K562 (cell line): ENCODE results near the gene EDN2. TPM values are rescaled to one million over a fixed set of nuclear protein-coding genes. Genes with fewer than 3 reads are reported as not detected.

Experiments used
- CBX2 ChIP-seq: fragments of 200-600 bp; sonication (generic); IDR thresholded peaks from one replicate; pipeline ENCODE4 v1.6.1; 2012; ENCODE audit warnings: mild to moderate bottlenecking, low read length, inconsistent platforms; ENCODE audit not compliant: insufficient read depth, poor library complexity, severe bottlenecking
- CHD4 ChIP-seq: fragments of 200-600 bp; sonication (generic); IDR thresholded peaks from 3 replicates; pipeline ENCODE4 v1.6.1; 2012; ENCODE audit warnings: low read depth, mild to moderate bottlenecking, mixed read lengths, low read length, inconsistent platforms; ENCODE audit not compliant: insufficient read depth, insufficient replicate concordance, poor library complexity, severe bottlenecking
- CUX1 ChIP-seq: fragments of 200-800 bp; sonication (Bioruptor generic); IDR thresholded peaks from 2 replicates; pipeline ENCODE4 v1.6.1; 2016; ENCODE audit warnings: missing genetic modification characterization, missing compliant biosample characterization
- EZH2 ChIP-seq: IDR thresholded peaks from 2 replicates; pipeline ENCODE4 v1.6.1; 2012; ENCODE audit warnings: low read depth, mild to moderate bottlenecking, inconsistent platforms, low read length, borderline replicate concordance
- MCM2 ChIP-seq: fragments of 450-650 bp; IDR thresholded peaks from 2 replicates; pipeline ENCODE4 v1.6.1; 2017; ENCODE audit warnings: low read depth, mild to moderate bottlenecking
- PHF8 ChIP-seq: fragments of 200-600 bp; sonication (generic); IDR thresholded peaks from 2 replicates; pipeline ENCODE4 v1.6.1; 2012; ENCODE audit warnings: mixed run types, mild to moderate bottlenecking, inconsistent platforms, low read length, moderate library complexity, borderline replicate concordance
- RBM17 ChIP-seq: fragments of 200-400 bp; formaldehyde crosslinking; IDR thresholded peaks from 2 replicates; pipeline ENCODE4 v1.6.1; 2017; ENCODE audit warnings: low read depth, mild to moderate bottlenecking, low read length, borderline replicate concordance
- RERE ChIP-seq: sonication (generic); formaldehyde crosslinking; IDR thresholded peaks from 2 replicates; pipeline ENCODE4 v1.8.0; 2023; ENCODE audit warnings: missing genetic modification reagents, mild to moderate bottlenecking, borderline replicate concordance
- TCF15 ChIP-seq: fragments of 250-450 bp; sonication (Bioruptor Pico); IDR thresholded peaks from 2 replicates; pipeline ENCODE4 v1.8.0; 2022; ENCODE audit warnings: moderate library complexity, mild to moderate bottlenecking, inconsistent platforms
- ZNF586 ChIP-seq: fragments of 450-650 bp; formaldehyde crosslinking; conservative IDR thresholded peaks from 2 replicates; pipeline ENCODE4 v1.4.0; 2020; ENCODE audit warnings: mild to moderate bottlenecking, moderate library complexity
- ZNF644 ChIP-seq: fragments of 200-800 bp; sonication (Bioruptor generic); IDR thresholded peaks from 2 replicates; pipeline ENCODE4 v1.6.1; 2016; ENCODE audit warnings: low read depth, missing genetic modification characterization, missing compliant biosample characterization
- ZSCAN29 ChIP-seq: fragments of 450-650 bp; IDR thresholded peaks from 2 replicates; pipeline ENCODE4 v1.6.1; 2017
- polyA plus RNA-seq, 8 experiments: library from polyadenylated mRNA; depleted of rRNA in 4 of 8; stranded (reverse) in 5 of 8; unstranded in 3 of 8; fragments of >200 nt; fragmentation: Nextera tagmentation in 2 of 8; fragmentation: Illumina TruSeq in 1 of 8; extraction: Ambion mirVana in 2 of 8; extraction: Trizol in 1 of 8; gene quantifications; 2 replicates each; pipeline versions ENCODE4 v1.2.1 to v1.2.3, GENCODE V29; 2011 to 2014; ENCODE audit warnings: inconsistent platforms in 1 of 8, missing spikeins in 1 of 8
- total RNA-seq, 7 experiments: library from RNA; depleted of rRNA in 6 of 7; stranded (reverse); fragments of >200 nt in 6 of 7; fragmentation: Illumina TruSeq in 2 of 7; extraction: Trizol in 2 of 7; gene quantifications; 2 replicates each; pipeline versions ENCODE4 v1.2.1 to v1.2.3, GENCODE V29; 2011 to 2021; ENCODE audit warnings: low replicate concordance in 1 of 7

The EDN2 gene
- total and polyA plus RNA-seq, 9 of the 15 experiments (the other 6 are each of a cell fraction or from before 2014, with no cell fraction given): not detected

- no peak for TF ChIP-seq ZNF586 (CRISPR knock-in tag)
- peak; percentile 63; the same call in 1 of the 2 replicates for TF ChIP-seq PHF8
- no peak for TF ChIP-seq RERE (CRISPR knock-in tag)
- TF ChIP-seq CHD4: peak; percentile 87
- no peak for TF ChIP-seq ZSCAN29
- no peak for TF ChIP-seq RBM17
- no peak for TF ChIP-seq ZNF644 (tag)
- no peak for TF ChIP-seq CBX2
- no peak for TF ChIP-seq EZH2
- no peak for TF ChIP-seq MCM2
- peak; percentile 56; the same call in 1 of the 2 replicates for TF ChIP-seq CUX1 (CRISPR knock-in tag)
- TF ChIP-seq TCF15 (CRISPR knock-in tag): no peak
Measured at GRCh38 chr1:41496080-41497055, 11.9 kb upstream of the EDN2 start (continued).
